ENCODE results near the gene MCU. TPM values are rescaled to one million over a fixed set of nuclear protein-coding genes. Genes with fewer than 3 reads are reported as not detected.
"Not testable (repeated sequence)": the region's sequence is repeated elsewhere in the genome, so short reads cannot be mapped to it uniquely, and the experiment has no call there.

MCU gene
- total RNA-seq, 2 experiments from 2014 or later: 8.7 to 13.6 TPM

DNA sequence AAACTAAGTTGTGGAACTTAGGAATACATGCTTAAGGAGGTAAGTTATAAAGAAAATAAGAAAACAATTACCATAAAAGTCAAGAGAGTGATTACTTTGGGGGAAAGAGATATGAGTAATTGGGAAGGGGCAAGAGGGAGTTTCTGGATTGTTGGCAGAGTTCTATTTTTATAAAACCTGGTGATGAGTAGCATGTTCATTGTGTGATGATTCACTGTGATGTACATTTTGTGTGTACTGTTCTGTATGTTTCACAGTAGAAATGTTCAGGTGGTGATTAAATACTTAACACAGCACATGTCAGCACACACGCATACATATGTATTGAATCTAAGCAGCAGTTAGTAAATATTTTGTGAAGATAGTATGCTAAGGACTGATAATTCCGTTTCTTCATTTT lies 191.9 kb downstream of the MCU start:
- no peak overlapping the region for H3K4me3 Mint-ChIP-seq
- peaks cover 8% of the 10 kb centered on the region for H3K4me1 Mint-ChIP-seq
- H3K27ac Mint-ChIP-seq: no peak overlapping the region
- H3K27me3 Mint-ChIP-seq: no peaks in the 10 kb centered on the region
- ATAC-seq (no peak), DNase-seq (no peak)
- CTCF ChIA-PET: no interaction called here
- peaks cover 2% of the 10 kb centered on the region for H3K9me3 Mint-ChIP-seq (ENCODE audit: low read depth)
- peaks cover 32% of the 10 kb centered on the region for H3K36me3 Mint-ChIP-seq

- no peak for ATAC-seq
- no peak for DNase-seq
- Mint-ChIP-seq H3K9me3 (ENCODE audit: low read depth) (peaks cover 2% of the 10 kb centered on the region), H3K4me1 (peaks cover 8% of the 10 kb centered on the region), H3K27me3 (no peaks in the 10 kb centered on the region), H3K4me3 (no peak overlapping the region), H3K36me3 (peaks cover 30% of the 10 kb centered on the region), H3K27ac (no peak overlapping the region)
- CTCF ChIA-PET: no interaction called here
Observed at GRCh38 chr10:72885953-72886352, 194.0 kb downstream of the MCU start.

DNA sequence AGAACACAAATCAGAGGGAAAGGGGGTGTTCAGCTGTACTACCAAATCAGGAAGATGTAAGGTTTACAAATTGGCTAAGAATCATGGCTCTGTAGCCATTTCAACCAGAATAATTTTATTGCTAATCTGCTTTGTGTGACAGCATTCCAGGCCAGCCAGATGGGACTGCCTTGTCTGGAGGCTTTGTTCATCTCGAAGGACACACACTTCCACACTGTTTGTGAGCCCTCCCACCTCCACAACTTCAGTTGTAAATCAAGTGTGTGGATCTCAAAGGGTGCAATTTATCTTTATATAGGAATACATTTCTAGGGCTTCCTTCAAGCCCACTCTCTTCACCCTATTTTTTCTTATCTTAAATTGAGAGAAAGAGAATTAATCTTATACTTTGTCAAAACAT lies 194.7 kb downstream of the MCU start:
- peaks cover 27% of the 10 kb centered on the region for H3K36me3 Mint-ChIP-seq
- CTCF ChIA-PET: no interaction called here
- no peaks in the 10 kb centered on the region for H3K27me3 Mint-ChIP-seq
- H3K4me1 Mint-ChIP-seq: peaks cover 8% of the 10 kb centered on the region
- H3K4me3 Mint-ChIP-seq: no peak overlapping the region
- no peak for DNase-seq
- no peak overlapping the region for H3K27ac Mint-ChIP-seq
- H3K9me3 Mint-ChIP-seq (ENCODE audit: low read depth): peaks cover 2% of the 10 kb centered on the region
- ATAC-seq: no peak

- Mint-ChIP-seq H3K4me3 (no peak overlapping the region), H3K36me3 (peaks cover 24% of the 10 kb centered on the region), H3K27ac (peak overlapping the region; percentile 3), H3K4me1 (peaks cover 8% of the 10 kb centered on the region), H3K9me3 (ENCODE audit: low read depth) (peaks cover 2% of the 10 kb centered on the region), H3K27me3 (no peaks in the 10 kb centered on the region)
- no peak for DNase-seq
- no peak for ATAC-seq
- CTCF ChIA-PET: no interaction called here
Observed at GRCh38 chr10:72887043-72887442, 195.1 kb downstream of the MCU start.

GRCh38 chr10:72888151-72888638 lies 196.3 kb downstream of the MCU start:
- CTCF ChIA-PET: interaction anchor here (0.6 kb wide), 1 partner anchor 522 kb away, joined by 3 read pairs; no protein-coding TSS in a partner anchor
- ATAC-seq: no peak

GRCh38 chr10:72889391-72889831 lies 197.5 kb downstream of the MCU start:
- Mint-ChIP-seq H3K4me3 (no peak overlapping the region), H3K27me3 (peaks cover 6% of the 10 kb centered on the region), H3K9me3 (ENCODE audit: low read depth) (no peaks in the 10 kb centered on the region), H3K27ac (no peak overlapping the region), H3K4me1 (peaks cover 8% of the 10 kb centered on the region), H3K36me3 (peaks cover 12% of the 10 kb centered on the region)
- CTCF ChIA-PET: no interaction called here
- no peak for ATAC-seq
- DNase-seq: no peak

More at GRCh38 chr10:72888151-72888638, 196.3 kb downstream of the MCU start:
- H3K9me3 Mint-ChIP-seq (ENCODE audit: low read depth): no peaks in the 10 kb centered on the region
- no peaks in the 10 kb centered on the region for H3K27me3 Mint-ChIP-seq
- H3K4me1 Mint-ChIP-seq: peaks cover 8% of the 10 kb centered on the region
- peaks cover 20% of the 10 kb centered on the region for H3K36me3 Mint-ChIP-seq
- H3K27ac Mint-ChIP-seq: no peak overlapping the region
- H3K4me3 Mint-ChIP-seq: no peak overlapping the region
- no peak for DNase-seq

DNA sequence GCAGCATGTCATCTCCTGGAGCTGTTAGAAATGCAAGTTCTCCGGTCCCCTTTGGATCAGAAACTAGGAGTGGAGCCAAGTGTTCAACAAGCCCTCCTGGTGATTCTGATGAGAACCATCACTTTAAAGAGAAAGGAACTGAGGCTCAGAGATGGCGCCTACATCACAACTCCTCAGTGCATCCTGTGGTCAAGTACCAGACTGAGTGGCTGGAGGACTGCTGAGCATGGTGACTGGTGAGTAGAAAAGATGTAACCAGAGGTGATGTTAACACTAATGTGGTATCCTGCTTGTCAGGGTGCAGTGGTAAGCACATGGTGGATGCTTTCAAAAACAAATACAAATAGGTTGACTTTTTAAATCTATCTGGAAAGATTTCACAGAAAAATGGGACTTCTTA lies 198.1 kb downstream of the MCU start:
- no peak overlapping the region for H3K27ac Mint-ChIP-seq
- CTCF ChIA-PET: no interaction called here
- peaks cover 9% of the 10 kb centered on the region for H3K36me3 Mint-ChIP-seq
- no peak overlapping the region for H3K4me3 Mint-ChIP-seq
- H3K4me1 Mint-ChIP-seq: peaks cover 8% of the 10 kb centered on the region
- ATAC-seq (no peak), DNase-seq (no peak)
- no peaks in the 10 kb centered on the region for H3K9me3 Mint-ChIP-seq (ENCODE audit: low read depth)
- H3K27me3 Mint-ChIP-seq: peaks cover 6% of the 10 kb centered on the region

DNA sequence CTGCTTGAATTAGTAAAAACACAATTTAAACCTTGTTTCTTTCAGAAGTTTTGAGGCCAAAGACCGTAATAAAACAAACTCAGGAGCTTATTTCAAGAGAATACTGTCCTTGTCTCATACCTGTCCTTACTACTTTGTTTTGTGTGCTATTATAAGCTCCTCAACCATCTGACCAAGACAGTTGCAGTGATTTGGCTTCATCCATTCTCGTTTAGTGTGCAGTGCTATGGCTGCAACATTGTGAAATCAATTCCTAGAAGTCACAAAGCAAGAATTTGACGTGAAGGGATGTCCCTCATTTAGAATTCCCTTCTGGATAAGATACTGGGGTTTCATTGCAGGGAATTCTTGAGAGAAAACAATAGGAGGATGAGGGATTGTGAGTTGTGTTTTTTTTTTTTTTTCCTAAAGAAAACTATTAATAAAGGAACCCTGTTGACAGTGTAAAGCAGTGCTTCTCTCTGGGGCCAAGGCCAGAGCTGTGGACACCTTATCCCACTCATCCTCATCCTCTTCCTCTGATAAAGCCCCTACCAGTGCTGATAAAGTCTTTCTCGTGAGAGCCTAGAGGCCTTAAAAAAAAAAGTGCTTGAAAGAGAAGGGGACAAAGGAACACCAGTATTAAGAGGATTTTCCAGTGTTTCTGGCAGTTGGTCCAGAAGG lies 201.3 kb downstream of the MCU start, which contains the start of gene OIT3:
Gene OIT3 (plus strand): TSS at position 604 of the 663 bp plus-strand sequence. CDS start 60 bp downstream, outside the sequence.
- CTCF ChIA-PET: no interaction called here
- DNase-seq (no peak), ATAC-seq (no peak)
- Mint-ChIP-seq H3K27ac (no peak within 1 kb of the TSS), H3K4me1 (no peaks in the 10 kb centered on the region), H3K9me3 (ENCODE audit: low read depth) (no peaks in the 10 kb centered on the region), H3K27me3 (peaks cover 11% of the 10 kb centered on the region), H3K36me3 (peaks cover 3% of the 10 kb centered on the region), H3K4me3 (no peak within 1 kb of the TSS)

DNA sequence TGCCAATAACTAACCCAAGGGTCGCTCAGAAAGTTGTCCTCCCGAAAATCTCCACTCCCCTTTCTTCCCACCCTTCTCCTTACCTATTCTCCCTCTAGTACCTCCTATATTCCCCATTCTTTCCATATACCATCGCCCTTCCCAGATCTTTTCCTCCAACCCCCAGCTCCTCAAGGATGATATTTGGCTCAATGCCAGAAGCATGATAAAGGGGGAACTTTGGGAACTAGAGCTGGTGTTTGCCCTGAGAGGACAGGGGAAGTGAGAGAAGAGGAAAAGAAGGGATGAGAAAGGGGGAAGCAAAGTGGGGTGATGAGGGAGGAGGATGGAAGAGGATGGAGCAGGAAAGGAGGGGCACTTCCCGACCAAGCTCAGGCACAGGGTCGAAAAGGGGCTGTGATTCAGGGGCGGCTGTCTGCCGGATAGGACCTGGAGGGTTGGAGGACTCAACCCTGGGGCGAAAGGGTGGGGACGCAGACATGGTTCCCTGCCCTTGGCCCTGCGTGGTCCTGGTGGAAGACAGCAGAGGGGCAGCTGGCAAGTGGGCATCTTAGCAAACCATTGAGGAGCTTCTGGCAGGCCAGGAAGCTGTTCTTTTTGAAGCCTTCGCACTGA lies 203.4 kb downstream of the MCU start:
- H3K9me3 Mint-ChIP-seq (ENCODE audit: low read depth): no peaks in the 10 kb centered on the region

DNA sequence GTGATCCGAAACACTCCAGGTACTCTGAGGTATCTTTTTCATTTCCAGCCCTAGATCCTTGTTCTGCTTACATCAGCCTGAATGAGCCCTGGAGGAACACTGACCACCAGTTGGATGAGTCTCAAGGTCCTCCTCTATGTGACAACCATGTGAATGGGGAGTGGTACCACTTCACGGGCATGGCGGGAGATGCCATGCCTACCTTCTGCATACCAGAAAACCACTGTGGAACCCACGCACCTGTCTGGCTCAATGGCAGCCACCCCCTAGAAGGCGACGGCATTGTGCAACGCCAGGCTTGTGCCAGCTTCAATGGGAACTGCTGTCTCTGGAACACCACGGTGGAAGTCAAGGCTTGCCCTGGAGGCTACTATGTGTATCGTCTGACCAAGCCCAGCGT lies 206.7 kb downstream of the MCU start:
- Mint-ChIP-seq H3K4me1 (no peaks in the 10 kb centered on the region), H3K36me3 (no peaks in the 10 kb centered on the region), H3K27me3 (peaks cover 14% of the 10 kb centered on the region), H3K9me3 (ENCODE audit: low read depth) (no peaks in the 10 kb centered on the region), H3K4me3 (no peak overlapping the region), H3K27ac (no peak overlapping the region)
- DNase-seq (no peak), ATAC-seq (no peak)
- CTCF ChIA-PET: no interaction called here

More for the DNA sequence above, 203.4 kb downstream of the MCU start:
- CTCF ChIA-PET: no interaction called here
- H3K4me1 Mint-ChIP-seq: no peaks in the 10 kb centered on the region
- no peaks in the 10 kb centered on the region for H3K36me3 Mint-ChIP-seq
- H3K27ac Mint-ChIP-seq: no peak overlapping the region
- H3K4me3 Mint-ChIP-seq: no peak overlapping the region
- ATAC-seq (no peak), DNase-seq (no peak)
- peaks cover 14% of the 10 kb centered on the region for H3K27me3 Mint-ChIP-seq

DNA sequence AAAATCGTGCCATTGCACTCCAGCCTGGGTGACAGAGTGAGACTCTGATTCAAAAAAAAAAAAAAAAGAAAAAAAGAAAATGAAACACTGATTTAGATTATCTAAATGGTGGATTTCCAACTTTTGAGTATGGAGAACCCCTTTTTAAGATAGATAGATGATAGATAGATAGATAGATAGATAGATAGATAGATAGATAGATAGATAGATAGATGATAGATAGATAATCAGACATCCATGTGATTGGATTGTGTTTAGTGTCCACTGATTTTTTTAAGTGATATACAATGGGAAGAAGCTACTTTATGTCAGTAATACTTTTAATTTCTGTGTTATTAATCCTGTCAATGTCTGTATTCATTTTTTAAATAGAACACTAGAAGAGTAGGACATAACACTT lies 207.6 kb downstream of the MCU start:
- Mint-ChIP-seq H3K27ac (no peak overlapping the region), H3K36me3 (no peaks in the 10 kb centered on the region), H3K27me3 (peaks cover 8% of the 10 kb centered on the region), H3K9me3 (ENCODE audit: low read depth) (no peaks in the 10 kb centered on the region), H3K4me1 (no peaks in the 10 kb centered on the region), H3K4me3 (no peak overlapping the region)
- CTCF ChIA-PET: no interaction called here
- ATAC-seq: no peak
- no peak for DNase-seq

DNA sequence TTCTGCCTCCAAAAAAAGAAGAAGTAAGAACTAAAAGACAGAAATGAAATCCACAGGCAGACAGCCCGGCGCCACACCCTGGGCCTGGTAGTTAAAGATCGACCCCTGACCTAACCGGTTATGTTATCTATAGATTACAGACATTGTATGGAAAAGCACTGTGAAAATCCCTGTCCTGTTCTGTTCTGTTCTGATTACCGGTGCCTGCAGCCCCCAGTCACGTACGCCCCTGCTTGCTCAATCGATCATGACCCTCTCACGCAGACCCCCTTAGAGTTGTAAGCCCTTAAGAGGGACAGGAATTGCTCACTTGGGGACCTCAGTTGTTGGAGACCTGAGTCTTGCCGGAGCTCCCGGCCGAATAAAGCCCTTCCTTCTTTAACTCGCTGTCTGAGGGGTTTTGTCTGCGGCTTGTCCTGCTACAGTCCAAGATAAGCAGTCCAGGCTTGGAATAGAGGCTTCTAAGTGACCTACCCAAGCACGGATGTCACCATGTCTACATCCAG lies 212.1 kb downstream of the MCU start:
- DNase-seq; CTCF ChIA-PET; H3K9me3 Mint-ChIP-seq (ENCODE audit: low read depth); H3K27me3 Mint-ChIP-seq; H3K4me3 Mint-ChIP-seq; H3K36me3 Mint-ChIP-seq; H3K27ac Mint-ChIP-seq; ATAC-seq; H3K4me1 Mint-ChIP-seq: not testable (repeated sequence)

DNA sequence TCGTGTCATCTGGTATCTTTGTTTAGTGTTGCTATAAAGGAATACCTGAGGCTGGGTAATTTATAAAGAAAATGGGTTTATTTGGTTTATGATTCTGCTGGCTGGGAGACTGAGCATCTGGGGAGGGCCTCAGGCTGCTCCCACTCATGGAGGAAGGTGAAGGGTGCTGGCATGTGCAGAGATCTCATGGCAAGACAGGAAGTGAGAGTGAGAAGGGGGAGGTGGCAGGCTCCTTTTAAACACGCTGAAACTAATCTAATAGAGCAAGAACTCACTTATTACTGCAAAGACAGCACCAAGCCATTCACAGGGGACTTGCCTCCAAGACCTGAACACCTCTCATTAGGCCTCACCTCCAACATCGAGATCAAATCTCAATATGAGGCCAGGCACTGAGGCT lies 212.9 kb downstream of the MCU start:
- H3K27ac Mint-ChIP-seq: no peak overlapping the region
- CTCF ChIA-PET: no interaction called here
- ATAC-seq: no peak
- H3K27me3 Mint-ChIP-seq: peaks cover 2% of the 10 kb centered on the region
- H3K4me3 Mint-ChIP-seq: no peak overlapping the region
- no peaks in the 10 kb centered on the region for H3K9me3 Mint-ChIP-seq (ENCODE audit: low read depth)
- no peaks in the 10 kb centered on the region for H3K4me1 Mint-ChIP-seq
- DNase-seq: no peak
- H3K36me3 Mint-ChIP-seq: no peaks in the 10 kb centered on the region

GRCh38 chr10:72906446-72906845 lies 214.5 kb downstream of the MCU start:
- Mint-ChIP-seq H3K27me3 (peaks cover 2% of the 10 kb centered on the region), H3K4me3 (no peak overlapping the region), H3K4me1 (no peaks in the 10 kb centered on the region), H3K36me3 (no peaks in the 10 kb centered on the region), H3K27ac (no peak overlapping the region), H3K9me3 (ENCODE audit: low read depth) (no peaks in the 10 kb centered on the region)
- DNase-seq (no peak), ATAC-seq (no peak)
- CTCF ChIA-PET: no interaction called here

All from activated CD8-positive, alpha-beta memory T cell treated with anti-CD3 and anti-CD28 coated beads, Interleukin-2, amount 10 ng/mL, durations not matched to agents 7 days and 5 days (primary cell).